Skeletal muscle satellite cell (primary cell): ENCODE measurements around the gene STAC2.
"Not testable (repeated sequence)": the region's sequence is repeated elsewhere in the genome, so short reads cannot be mapped to it uniquely, and the experiment has no call there.

Source experiments
- H3K27me3 ChIP-seq: 2 replicates; pipeline ENCODE4 v1.7.0; 2013; ENCODE audit warnings: low read length; ENCODE audit not compliant: control insufficient read depth, insufficient read depth
- H3K36me3 ChIP-seq: 2 replicates; pipeline ENCODE4 v1.7.0; 2013; ENCODE audit warnings: mild to moderate bottlenecking, control low read depth, low read length; ENCODE audit not compliant: insufficient read depth
- H3K4me1 ChIP-seq: 2 replicates; pipeline ENCODE4 v1.7.0; 2013; ENCODE audit warnings: low read length; ENCODE audit not compliant: control insufficient read depth, insufficient read depth
- H3K4me2 ChIP-seq: 2 replicates; pipeline ENCODE4 v1.7.0; 2013; ENCODE audit warnings: mild to moderate bottlenecking, low read length
- H3K4me3 ChIP-seq: 2 replicates; pipeline ENCODE4 v1.7.0; 2013; ENCODE audit warnings: low read length
- H3K9ac ChIP-seq: 2 replicates; pipeline ENCODE4 v1.7.0; 2013; ENCODE audit warnings: mild to moderate bottlenecking, low read depth, low read length, moderate library complexity
- H3K9me3 ChIP-seq: replicated peaks from 2 replicates; pipeline ENCODE4 v1.7.0; 2013; ENCODE audit warnings: mild to moderate bottlenecking, control low read depth, low read length

Gene STAC2

GRCh38 chr17:39174920-39175694, 50.6 kb downstream of the STAC2 start:
- Histone ChIP-seq H3K4me3 (no peak overlapping the region), H3K9ac (no peak overlapping the region), H3K4me1 (peaks cover 14% of the 10 kb centered on the region), H3K4me2 (no peak overlapping the region), H3K36me3 (peaks cover 38% of the 10 kb centered on the region), H3K27me3 (peaks cover under 1% of the 10 kb centered on the region), H3K9me3 (no peaks in the 10 kb centered on the region)

- no peaks in the 10 kb centered on the region for H3K9me3 ChIP-seq
- H3K4me1 ChIP-seq: peaks cover 12% of the 10 kb centered on the region
- no peak overlapping the region for H3K9ac ChIP-seq
- peaks cover 38% of the 10 kb centered on the region for H3K36me3 ChIP-seq
- H3K4me3 ChIP-seq: no peak overlapping the region
- H3K4me2 ChIP-seq: no peak overlapping the region
- H3K27me3 ChIP-seq: peaks cover 8% of the 10 kb centered on the region
Measured at GRCh38 chr17:39173526-39174274, 52.0 kb downstream of the STAC2 start.

- H3K9ac ChIP-seq: no peak overlapping the region
- peaks cover 37% of the 10 kb centered on the region for H3K36me3 ChIP-seq
- peaks cover 8% of the 10 kb centered on the region for H3K27me3 ChIP-seq
- no peak overlapping the region for H3K4me2 ChIP-seq
- no peaks in the 10 kb centered on the region for H3K9me3 ChIP-seq
- peaks cover 7% of the 10 kb centered on the region for H3K4me1 ChIP-seq
- no peak overlapping the region for H3K4me3 ChIP-seq
Measured at GRCh38 chr17:39173080-39173479, 52.7 kb downstream of the STAC2 start.

- peaks cover 26% of the 10 kb centered on the region for H3K36me3 ChIP-seq
- no peaks in the 10 kb centered on the region for H3K9me3 ChIP-seq
- H3K27me3 ChIP-seq: peaks cover 14% of the 10 kb centered on the region
- peaks cover 3% of the 10 kb centered on the region for H3K4me1 ChIP-seq
- H3K9ac ChIP-seq: no peak overlapping the region
- H3K4me2 ChIP-seq: no peak overlapping the region
- no peak overlapping the region for H3K4me3 ChIP-seq
Measured at GRCh38 chr17:39171933-39172332, 53.8 kb downstream of the STAC2 start.

GRCh38 chr17:39170558-39170957, 55.2 kb downstream of the STAC2 start:
- Histone ChIP-seq H3K4me3 (no peak overlapping the region), H3K36me3 (peaks cover 12% of the 10 kb centered on the region), H3K27me3 (peaks cover 28% of the 10 kb centered on the region), H3K4me2 (no peak overlapping the region), H3K9me3 (no peaks in the 10 kb centered on the region), H3K9ac (no peak overlapping the region), H3K4me1 (peaks cover under 1% of the 10 kb centered on the region)

- Histone ChIP-seq H3K4me2 (no peak overlapping the region), H3K36me3 (peaks cover 8% of the 10 kb centered on the region), H3K9ac (no peak overlapping the region), H3K4me1 (peaks cover 1% of the 10 kb centered on the region), H3K4me3 (no peak overlapping the region), H3K9me3 (no peaks in the 10 kb centered on the region), H3K27me3 (peaks cover 32% of the 10 kb centered on the region)
Measured at GRCh38 chr17:39170109-39170508, 55.6 kb downstream of the STAC2 start.

GRCh38 chr17:39169518-39169917, 56.2 kb downstream of the STAC2 start:
- Histone ChIP-seq H3K4me1 (peaks cover 4% of the 10 kb centered on the region), H3K9ac (no peak overlapping the region), H3K4me3 (no peak overlapping the region), H3K27me3 (peaks cover 36% of the 10 kb centered on the region), H3K4me2 (no peak overlapping the region), H3K36me3 (peaks cover 2% of the 10 kb centered on the region), H3K9me3 (no peaks in the 10 kb centered on the region)

GRCh38 chr17:39169101-39169500, 56.6 kb downstream of the STAC2 start:
- Histone ChIP-seq H3K27me3 (peaks cover 36% of the 10 kb centered on the region), H3K9me3 (no peaks in the 10 kb centered on the region), H3K4me2 (no peak overlapping the region), H3K9ac (no peak overlapping the region), H3K4me1 (peaks cover 4% of the 10 kb centered on the region), H3K4me3 (no peak overlapping the region), H3K36me3 (no peaks in the 10 kb centered on the region)

GRCh38 chr17:39168503-39168902, 57.2 kb downstream of the STAC2 start:
- not testable (repeated sequence) for H3K9ac ChIP-seq, H3K4me1 ChIP-seq

GRCh38 chr17:39167476-39167875, 58.3 kb downstream of the STAC2 start:
- peaks cover 36% of the 10 kb centered on the region for H3K27me3 ChIP-seq
- peaks cover 4% of the 10 kb centered on the region for H3K4me1 ChIP-seq
- no peaks in the 10 kb centered on the region for H3K36me3 ChIP-seq
- no peaks in the 10 kb centered on the region for H3K9me3 ChIP-seq
- no peak overlapping the region for H3K4me2 ChIP-seq
- H3K9ac ChIP-seq: no peak overlapping the region
- no peak overlapping the region for H3K4me3 ChIP-seq

More at GRCh38 chr17:39168503-39168902, 57.2 kb downstream of the STAC2 start:
- H3K4me2 ChIP-seq, H3K4me3 ChIP-seq, H3K36me3 ChIP-seq, H3K9me3 ChIP-seq: not testable (repeated sequence)
- H3K27me3 ChIP-seq: peaks cover 36% of the 10 kb centered on the region

- no peaks in the 10 kb centered on the region for H3K9me3 ChIP-seq
- peaks cover 36% of the 10 kb centered on the region for H3K27me3 ChIP-seq
- H3K4me3 ChIP-seq: no peak overlapping the region
- peaks cover 4% of the 10 kb centered on the region for H3K4me1 ChIP-seq
- no peak overlapping the region for H3K9ac ChIP-seq
- H3K4me2 ChIP-seq: no peak overlapping the region
- H3K36me3 ChIP-seq: no peaks in the 10 kb centered on the region
Measured at GRCh38 chr17:39166437-39167335, 59.1 kb downstream of the STAC2 start.
